Activated naive CD8-positive, alpha-beta T cell treated with anti-CD3 and anti-CD28 coated beads for 36 hours (primary cell): ENCODE data around the gene CYP26A1. TPM values are rescaled to one million over a fixed set of nuclear protein-coding genes. Genes with fewer than 3 reads are reported as not detected.
A peak's percentile ranks its signal among the peaks of the same experiment; 100 is the strongest.

Experiments used
- DNase-seq: peaks from one replicate; pipeline ENCODE4 v3.0.0; 2021
- H3K27ac Mint-ChIP-seq: one replicate; pipeline ENCODE4 v1.8.0; 2022; ENCODE audit warnings: mild to moderate bottlenecking, moderate library complexity, mixed read lengths
- H3K27me3 Mint-ChIP-seq: one replicate; pipeline ENCODE4 v1.8.0; 2022; ENCODE audit warnings: mild to moderate bottlenecking, mixed read lengths
- H3K36me3 Mint-ChIP-seq: one replicate; pipeline ENCODE4 v1.8.0; 2021; ENCODE audit warnings: mild to moderate bottlenecking, mixed read lengths
- H3K4me1 Mint-ChIP-seq: one replicate; pipeline ENCODE4 v1.8.0; 2021; ENCODE audit warnings: mixed read lengths
- H3K4me3 Mint-ChIP-seq: one replicate; pipeline ENCODE4 v1.8.0; 2022; ENCODE audit warnings: mild to moderate bottlenecking, moderate library complexity, mixed read lengths
- H3K9me3 Mint-ChIP-seq: one replicate; pipeline ENCODE4 v1.8.0; 2022; ENCODE audit warnings: mixed read lengths
- total RNA-seq, 2 experiments: library from RNA; stranded (reverse); gene quantifications; one replicate each; pipeline ENCODE4 v1.2.3, GENCODE V29; 2021

CYP26A1 gene
- total RNA-seq = not detected

DNA sequence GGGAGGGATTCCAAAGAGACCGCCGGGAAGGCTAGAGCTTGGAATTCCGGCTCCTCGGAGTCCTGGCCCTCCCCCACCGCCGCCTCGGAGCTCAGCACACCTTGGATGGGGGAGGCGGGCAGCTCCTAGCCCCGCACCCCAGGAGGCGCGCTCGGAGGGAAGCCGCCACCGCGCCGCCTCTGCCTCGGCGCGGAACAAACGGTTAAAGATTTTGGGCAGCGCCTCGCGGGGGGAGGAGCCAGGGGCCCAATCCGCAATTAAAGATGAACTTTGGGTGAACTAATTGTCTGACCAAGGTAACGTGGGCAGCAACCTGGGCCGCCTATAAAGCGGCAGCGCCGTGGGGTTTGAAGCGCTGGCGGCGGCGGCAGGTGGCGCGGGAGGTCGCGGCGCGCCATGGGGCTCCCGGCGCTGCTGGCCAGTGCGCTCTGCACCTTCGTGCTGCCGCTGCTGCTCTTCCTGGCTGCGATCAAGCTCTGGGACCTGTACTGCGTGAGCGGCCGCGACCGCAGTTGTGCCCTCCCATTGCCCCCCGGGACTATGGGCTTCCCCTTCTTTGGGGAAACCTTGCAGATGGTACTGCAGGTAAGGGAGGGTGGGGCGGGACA is at the start of gene CYP26A1:
Gene CYP26A1, plus strand, starts transcription at position 355 of the 608 bp plus-strand sequence. Its CDS starts 42 bp downstream, at position 397.
- peaks cover 95% of the 10 kb centered on the region for H3K27me3 Mint-ChIP-seq
- H3K4me3 Mint-ChIP-seq = peak within 1 kb of the TSS; percentile 75
- H3K36me3 Mint-ChIP-seq = no peaks in the 10 kb centered on the region
- peaks cover 32% of the 10 kb centered on the region for H3K4me1 Mint-ChIP-seq
- no peak within 1 kb of the TSS for H3K27ac Mint-ChIP-seq
- H3K9me3 Mint-ChIP-seq = no peaks in the 10 kb centered on the region
- no peak for DNase-seq

GRCh38 chr10:93026072-93026471 is 47.6 kb upstream of the CYP26A1 start:
- no peaks in the 10 kb centered on the region for H3K4me1 Mint-ChIP-seq
- H3K36me3 Mint-ChIP-seq = peaks cover 2% of the 10 kb centered on the region
- H3K9me3 Mint-ChIP-seq = no peaks in the 10 kb centered on the region
- no peak overlapping the region for H3K4me3 Mint-ChIP-seq
- H3K27me3 Mint-ChIP-seq = no peaks in the 10 kb centered on the region
- H3K27ac Mint-ChIP-seq = no peak overlapping the region
- DNase-seq = no peak

DNA sequence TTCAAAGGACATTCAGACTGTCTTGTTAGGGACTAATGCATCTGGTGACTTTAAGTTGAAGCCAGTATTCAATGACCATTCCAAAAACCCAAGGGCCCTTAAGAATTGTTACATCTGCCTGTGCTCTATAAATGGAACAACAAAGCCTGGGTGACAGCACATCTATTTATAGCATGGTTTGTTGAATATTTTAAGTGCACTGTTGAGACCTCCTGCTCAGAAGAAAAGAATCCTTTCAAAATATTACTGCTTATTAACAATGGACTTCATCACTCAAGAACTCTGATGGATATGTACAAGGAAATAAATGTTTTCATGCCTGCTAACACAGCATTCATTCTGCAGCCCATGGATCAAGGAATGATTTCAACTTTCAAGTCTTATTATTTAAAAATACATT is 46.2 kb upstream of the CYP26A1 start:
- no peaks in the 10 kb centered on the region for H3K9me3 Mint-ChIP-seq
- no peaks in the 10 kb centered on the region for H3K4me1 Mint-ChIP-seq
- no peak overlapping the region for H3K4me3 Mint-ChIP-seq
- H3K27me3 Mint-ChIP-seq = no peaks in the 10 kb centered on the region
- H3K36me3 Mint-ChIP-seq = peaks cover 2% of the 10 kb centered on the region
- H3K27ac Mint-ChIP-seq = no peak overlapping the region
- no peak for DNase-seq

DNA sequence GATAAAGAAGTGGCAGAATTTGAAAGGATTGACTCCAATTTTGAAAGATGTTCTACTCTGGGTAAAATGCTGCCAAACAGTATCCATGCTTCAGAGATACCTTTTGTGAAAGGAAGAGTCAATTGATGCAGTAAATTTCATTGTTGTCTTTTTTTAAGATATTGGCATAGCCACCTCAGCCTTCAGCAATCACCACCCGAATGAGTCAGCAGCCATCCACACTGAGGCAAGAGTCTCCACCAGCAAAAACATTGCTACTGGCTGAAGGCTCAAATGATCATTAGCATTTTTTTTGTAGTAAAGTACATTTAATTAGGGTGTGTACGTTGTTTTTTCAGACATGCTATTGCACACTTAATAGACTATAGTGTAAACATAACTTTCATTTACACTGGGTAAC is 44.8 kb upstream of the CYP26A1 start:
- Mint-ChIP-seq H3K36me3 (peaks cover 2% of the 10 kb centered on the region), H3K27ac (no peak overlapping the region), H3K4me1 (no peaks in the 10 kb centered on the region), H3K4me3 (no peak overlapping the region), H3K9me3 (no peaks in the 10 kb centered on the region), H3K27me3 (no peaks in the 10 kb centered on the region)
- no peak for DNase-seq

- DNase-seq = no peak
- Mint-ChIP-seq H3K9me3 (no peaks in the 10 kb centered on the region), H3K4me1 (no peaks in the 10 kb centered on the region), H3K4me3 (no peak overlapping the region), H3K27ac (no peak overlapping the region), H3K36me3 (peaks cover 2% of the 10 kb centered on the region), H3K27me3 (no peaks in the 10 kb centered on the region)
Measured at GRCh38 chr10:93030409-93030808, 43.3 kb upstream of the CYP26A1 start.

- peaks cover 3% of the 10 kb centered on the region for H3K36me3 Mint-ChIP-seq
Measured at GRCh38 chr10:93032105-93032808, 41.4 kb upstream of the CYP26A1 start.

DNA sequence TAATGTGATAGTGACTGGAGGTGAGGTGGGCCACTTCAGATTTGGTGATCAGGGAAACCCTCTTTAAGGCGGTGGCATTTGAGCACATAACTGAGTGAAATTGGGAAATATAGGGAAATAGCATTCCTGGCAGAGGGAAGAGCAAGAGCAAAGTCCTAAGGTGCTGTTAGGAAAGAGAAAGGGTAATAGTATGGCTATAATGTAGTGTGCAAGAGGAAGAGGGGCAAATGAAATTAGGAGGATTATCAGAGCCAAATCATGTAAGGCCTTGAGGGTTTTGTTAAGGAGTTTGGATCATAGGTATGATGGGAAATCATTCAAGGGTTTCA is 40.9 kb upstream of the CYP26A1 start:
- H3K4me1 Mint-ChIP-seq = no peaks in the 10 kb centered on the region
- no peak overlapping the region for H3K4me3 Mint-ChIP-seq

More at GRCh38 chr10:93032105-93032808, 41.4 kb upstream of the CYP26A1 start:
- no peaks in the 10 kb centered on the region for H3K4me1 Mint-ChIP-seq
- no peak overlapping the region for H3K27ac Mint-ChIP-seq
- no peaks in the 10 kb centered on the region for H3K27me3 Mint-ChIP-seq
- H3K4me3 Mint-ChIP-seq = no peak overlapping the region
- H3K9me3 Mint-ChIP-seq = no peaks in the 10 kb centered on the region
- no peak for DNase-seq

DNA sequence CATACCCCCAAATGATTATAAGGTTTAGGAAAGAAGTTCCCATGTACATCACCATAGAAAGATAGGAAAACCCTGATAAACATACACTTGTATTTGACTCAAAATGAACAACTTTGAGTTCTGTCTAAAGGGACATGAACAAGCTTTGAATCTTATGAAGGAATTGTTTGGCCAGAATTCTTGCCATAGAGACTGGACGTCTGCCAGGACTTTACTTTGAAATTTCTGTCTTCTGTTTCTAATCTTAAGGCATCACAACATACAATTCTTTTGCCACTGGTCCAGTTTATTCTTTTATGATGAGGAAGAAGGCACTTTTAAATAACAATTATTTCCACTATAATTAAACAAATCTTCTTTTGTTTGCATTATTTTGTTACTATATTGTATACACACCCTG is 39.3 kb upstream of the CYP26A1 start:
- no peak overlapping the region for H3K4me3 Mint-ChIP-seq
- H3K27ac Mint-ChIP-seq = no peak overlapping the region
- DNase-seq = no peak
- peaks cover 1% of the 10 kb centered on the region for H3K36me3 Mint-ChIP-seq
- no peaks in the 10 kb centered on the region for H3K4me1 Mint-ChIP-seq
- no peaks in the 10 kb centered on the region for H3K27me3 Mint-ChIP-seq
- H3K9me3 Mint-ChIP-seq = no peaks in the 10 kb centered on the region

More for the DNA sequence above, 40.9 kb upstream of the CYP26A1 start:
- no peaks in the 10 kb centered on the region for H3K9me3 Mint-ChIP-seq
- no peak overlapping the region for H3K27ac Mint-ChIP-seq
- no peaks in the 10 kb centered on the region for H3K27me3 Mint-ChIP-seq
- peaks cover 3% of the 10 kb centered on the region for H3K36me3 Mint-ChIP-seq
- no peak for DNase-seq

DNA sequence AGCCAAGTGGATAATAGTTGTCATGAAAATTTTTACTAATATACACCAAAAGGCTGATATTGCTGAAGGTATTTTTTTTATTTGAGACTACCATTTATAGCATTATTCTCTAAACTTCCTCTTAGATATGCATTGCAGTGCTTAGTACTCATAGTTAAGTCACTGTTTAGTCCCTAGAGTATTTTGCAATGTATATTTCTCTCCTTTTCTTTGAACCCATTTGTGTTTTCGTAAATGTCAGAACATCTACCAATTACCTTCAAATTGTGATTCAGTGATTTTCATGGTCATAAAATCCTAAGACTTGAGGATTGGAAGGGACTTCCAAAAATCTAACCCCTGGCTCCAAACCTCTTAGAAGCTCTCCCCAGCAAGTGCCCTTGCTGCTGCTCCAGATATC is 34.6 kb upstream of the CYP26A1 start:
- no peak for DNase-seq
- Mint-ChIP-seq H3K4me1 (no peaks in the 10 kb centered on the region), H3K36me3 (peaks cover 3% of the 10 kb centered on the region), H3K27me3 (no peaks in the 10 kb centered on the region), H3K4me3 (no peak overlapping the region), H3K9me3 (no peaks in the 10 kb centered on the region), H3K27ac (no peak overlapping the region)

DNA sequence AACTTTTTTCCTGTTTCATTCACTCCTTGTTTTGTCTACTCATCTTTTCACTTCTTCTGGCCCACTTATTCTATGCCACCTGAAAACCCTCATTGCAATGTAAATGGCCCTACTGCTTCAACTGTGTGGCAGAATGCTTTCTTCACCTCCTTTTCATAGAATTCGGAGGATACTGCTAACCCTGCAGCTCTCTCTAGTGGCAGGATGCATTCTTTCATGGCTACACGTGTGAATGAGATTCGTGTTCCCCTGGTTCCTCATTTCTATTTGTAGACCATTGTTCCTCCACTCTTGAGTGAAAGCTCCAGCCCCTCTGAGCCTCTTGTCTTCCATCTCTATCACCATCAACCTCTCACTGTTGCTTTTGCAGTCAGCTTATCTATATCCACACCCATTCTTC is 34.0 kb upstream of the CYP26A1 start:
- no peaks in the 10 kb centered on the region for H3K4me1 Mint-ChIP-seq
- H3K9me3 Mint-ChIP-seq = no peaks in the 10 kb centered on the region
- no peaks in the 10 kb centered on the region for H3K27me3 Mint-ChIP-seq
- no peak for DNase-seq
- H3K4me3 Mint-ChIP-seq = no peak overlapping the region
- H3K27ac Mint-ChIP-seq = no peak overlapping the region
- H3K36me3 Mint-ChIP-seq = peaks cover 3% of the 10 kb centered on the region

- no peaks in the 10 kb centered on the region for H3K4me1 Mint-ChIP-seq
- no peak for DNase-seq
- no peak overlapping the region for H3K27ac Mint-ChIP-seq
- H3K27me3 Mint-ChIP-seq = peaks cover under 1% of the 10 kb centered on the region
- peaks cover 9% of the 10 kb centered on the region for H3K36me3 Mint-ChIP-seq
- H3K9me3 Mint-ChIP-seq = no peaks in the 10 kb centered on the region
- no peak overlapping the region for H3K4me3 Mint-ChIP-seq
Measured at GRCh38 chr10:93054486-93054885, 19.2 kb upstream of the CYP26A1 start.

GRCh38 chr10:93058139-93058538 is 15.6 kb upstream of the CYP26A1 start:
- peaks cover 25% of the 10 kb centered on the region for H3K27me3 Mint-ChIP-seq
- DNase-seq = no peak
- H3K4me1 Mint-ChIP-seq = peaks cover 9% of the 10 kb centered on the region
- peaks cover 13% of the 10 kb centered on the region for H3K36me3 Mint-ChIP-seq
- H3K27ac Mint-ChIP-seq = no peak overlapping the region
- no peaks in the 10 kb centered on the region for H3K9me3 Mint-ChIP-seq
- H3K4me3 Mint-ChIP-seq = no peak overlapping the region

DNA sequence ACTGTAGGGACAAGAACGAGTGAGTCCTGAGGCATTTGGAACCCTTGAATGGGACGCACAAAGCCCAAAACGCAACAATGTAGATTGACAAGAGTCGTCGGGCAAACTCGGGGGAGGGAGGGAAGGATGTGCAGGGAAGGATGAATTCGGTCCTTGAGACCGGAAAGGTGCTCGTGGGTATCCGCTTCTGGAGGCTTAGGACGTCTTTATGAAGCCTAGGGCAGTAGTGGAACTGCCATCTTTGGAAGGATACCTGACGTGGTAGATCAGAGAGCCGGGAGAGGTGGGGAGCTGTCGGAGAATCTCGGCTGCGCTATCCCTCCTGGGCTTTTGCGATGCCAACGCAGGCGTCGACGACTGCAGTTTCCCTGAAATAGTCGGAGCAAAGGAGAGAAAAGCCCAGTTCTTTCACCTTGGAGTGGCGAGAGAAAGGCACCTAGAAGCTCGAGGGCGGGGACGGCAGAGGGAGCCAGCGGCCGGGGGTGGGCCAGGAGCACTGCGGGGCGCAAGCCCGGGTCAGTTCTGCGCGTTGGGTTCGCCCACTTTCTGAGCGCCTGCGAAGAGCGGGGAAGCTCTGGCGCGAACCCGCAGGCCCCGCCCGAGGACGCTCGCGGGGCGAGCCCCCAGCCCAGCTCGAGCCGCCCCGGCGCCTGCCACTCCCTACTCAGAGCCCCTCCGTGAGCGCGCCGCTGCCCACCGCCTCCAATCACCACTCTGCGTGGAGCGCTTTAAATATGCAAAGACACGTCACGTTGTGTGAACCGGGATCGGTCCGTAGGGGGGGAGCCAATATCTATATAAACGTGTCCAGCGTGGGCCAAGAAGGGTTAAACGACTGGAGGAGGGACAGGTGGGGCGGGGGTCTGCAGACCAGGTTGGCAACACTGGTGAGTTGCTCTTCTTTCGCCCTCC is 13.5 kb upstream of the CYP26A1 start, which contains the start of gene CYP26C1:
Gene CYP26C1, plus strand, starts transcription at position 824 of the 912 bp plus-strand sequence. CDS start 466 bp downstream, outside the sequence.
- H3K4me1 Mint-ChIP-seq = peaks cover 9% of the 10 kb centered on the region
- no peak within 1 kb of the TSS for H3K4me3 Mint-ChIP-seq
- no peak within 1 kb of the TSS for H3K27ac Mint-ChIP-seq
- peaks cover 44% of the 10 kb centered on the region for H3K27me3 Mint-ChIP-seq
- no peaks in the 10 kb centered on the region for H3K9me3 Mint-ChIP-seq
- DNase-seq = no peak
- H3K36me3 Mint-ChIP-seq = peaks cover 13% of the 10 kb centered on the region

GRCh38 chr10:93060887-93061593 is 12.7 kb upstream of the CYP26A1 start:
- Mint-ChIP-seq H3K27ac (no peak overlapping the region), H3K9me3 (no peaks in the 10 kb centered on the region), H3K4me1 (peaks cover 13% of the 10 kb centered on the region), H3K27me3 (peaks cover 50% of the 10 kb centered on the region), H3K4me3 (no peak overlapping the region), H3K36me3 (peaks cover 13% of the 10 kb centered on the region)
- no peak for DNase-seq
